ENCODE measurements around the gene TAS1R1. TPM values are rescaled to one million over a fixed set of nuclear protein-coding genes. Genes with fewer than 3 reads are reported as not detected.

TAS1R1 gene
- total RNA-seq, 4 donors from 2014 or later: not detected

- WGBS, 2 donors: 82 to 92% methylated on average over 2 to 6 of the region's 6 CpGs
- no peak for DNase-seq
- Histone ChIP-seq H3K27ac (no peak overlapping the region), H3K36me3 (no peaks in the 10 kb centered on the region), H3K4me3 (replicated peaks in 1 of 3) (no peak overlapping the region), H3K9me3 (no peaks in the 10 kb centered on the region), H3K27me3 (no peaks in the 10 kb centered on the region), H3K4me1 (no peaks in the 10 kb centered on the region)
- TF ChIP-seq POLR2A (IDR thresholded peaks at IDR 0.05) (no peak), CTCF (IDR thresholded peaks at IDR 0.05) (no peak)
- intact Hi-C loops (cut with DNase I): no loop called here
These were observed 44.6 kb upstream of the TAS1R1 start for GRCh38 chr1:6510493-6510892.

GRCh38 chr1:6511056-6511455, 44.1 kb upstream of the TAS1R1 start:
- H3K27ac ChIP-seq: no peak overlapping the region
- TF ChIP-seq POLR2A (IDR thresholded peaks at IDR 0.05) (no peak), CTCF (IDR thresholded peaks at IDR 0.05) (no peak)
- 65 to 71% methylated on average over 6 of the region's 6 CpGs for WGBS, 2 donors
- H3K27me3 ChIP-seq: no peaks in the 10 kb centered on the region
- intact Hi-C loops (cut with DNase I): no loop called here
- H3K4me3 ChIP-seq (replicated peaks in 1 of 3): no peak overlapping the region
- H3K4me1 ChIP-seq: no peaks in the 10 kb centered on the region
- no peaks in the 10 kb centered on the region for H3K9me3 ChIP-seq
- no peaks in the 10 kb centered on the region for H3K36me3 ChIP-seq
- DNase-seq: no peak

GRCh38 chr1:6511561-6512244, 43.4 kb upstream of the TAS1R1 start:
- Histone ChIP-seq H3K27ac (no peak overlapping the region), H3K9me3 (no peaks in the 10 kb centered on the region), H3K4me3 (replicated peaks in 1 of 3) (no peak overlapping the region), H3K4me1 (no peaks in the 10 kb centered on the region), H3K27me3 (no peaks in the 10 kb centered on the region), H3K36me3 (no peaks in the 10 kb centered on the region)
- no peak for TF ChIP-seq CTCF (IDR thresholded peaks at IDR 0.05)
- TF ChIP-seq POLR2A (IDR thresholded peaks at IDR 0.05): no peak
- DNase-seq: no peak
- WGBS, 2 donors: 75 to 82% methylated on average over 12 of the region's 16 CpGs
- intact Hi-C loops (cut with DNase I): no loop called here

GRCh38 chr1:6512245-6512907, 42.7 kb upstream of the TAS1R1 start:
- Histone ChIP-seq H3K27me3 (no peaks in the 10 kb centered on the region), H3K27ac (no peak overlapping the region), H3K4me3 (replicated peaks in 1 of 3) (no peak overlapping the region), H3K4me1 (no peaks in the 10 kb centered on the region), H3K36me3 (no peaks in the 10 kb centered on the region), H3K9me3 (no peaks in the 10 kb centered on the region)
- intact Hi-C loops (cut with DNase I): no loop called here
- no peak for DNase-seq
- WGBS, 2 donors: 92 to 94% methylated on average over 13 of the region's 19 CpGs
- no peak for TF ChIP-seq CTCF (IDR thresholded peaks at IDR 0.05)

GRCh38 chr1:6512908-6513280, 42.2 kb upstream of the TAS1R1 start:
- H3K27me3 ChIP-seq: no peaks in the 10 kb centered on the region
- no peaks in the 10 kb centered on the region for H3K36me3 ChIP-seq
- H3K4me1 ChIP-seq: no peaks in the 10 kb centered on the region
- DNase-seq: no peak
- H3K9me3 ChIP-seq: no peaks in the 10 kb centered on the region
- TF ChIP-seq CTCF (IDR thresholded peaks at IDR 0.05): no peak
- TF ChIP-seq POLR2A (IDR thresholded peaks at IDR 0.05): no peak
- intact Hi-C loops (cut with DNase I): no loop called here
- H3K4me3 ChIP-seq (replicated peaks in 1 of 3): no peak overlapping the region
- 85 to 86% methylated on average over 7 to 8 of the region's 8 CpGs for WGBS, 2 donors
- H3K27ac ChIP-seq: no peak overlapping the region
